Liver (tissue), 9 donors: ENCODE measurements around the gene CSNK1E. TPM values are rescaled to one million over a fixed set of nuclear protein-coding genes. Genes with fewer than 3 reads are reported as not detected.

Source experiments
- DNase-seq: peaks from one replicate; pipeline ENCODE4 v3.0.0-alpha.2; 2017; ENCODE audit warnings: low spot score
- H3K27ac ChIP-seq, 2 donors: one replicate each; pipeline ENCODE4 v1.7.0; 2013; ENCODE audit warnings: inconsistent platforms in 2 of 2, low read length in 2 of 2, control low read depth in 1 of 2, low read depth in 1 of 2, mild to moderate bottlenecking in 1 of 2
- H3K27me3 ChIP-seq, 4 donors: one replicate each; pipeline versions ENCODE4 v1.6.1 to v1.7.0; 2013; ENCODE audit warnings: low read length in 3 of 4, inconsistent platforms in 1 of 4, mild to moderate bottlenecking in 1 of 4, moderate library complexity in 1 of 4; ENCODE audit not compliant: control insufficient read depth in 4 of 4, insufficient read depth in 4 of 4
- H3K36me3 ChIP-seq, 4 donors: one replicate each; pipeline versions ENCODE4 v1.6.1 to v1.7.0; 2013; ENCODE audit warnings: low read length in 3 of 4, mild to moderate bottlenecking in 3 of 4, low read depth in 1 of 4, moderate library complexity in 1 of 4; ENCODE audit not compliant: control insufficient read depth in 4 of 4, insufficient read depth in 3 of 4
- H3K4me1 ChIP-seq, 4 donors: one replicate each; pipeline versions ENCODE4 v1.6.1 to v1.7.0; 2013; ENCODE audit warnings: low read length in 3 of 4, mild to moderate bottlenecking in 3 of 4, moderate library complexity in 1 of 4; ENCODE audit not compliant: control insufficient read depth in 4 of 4, insufficient read depth in 4 of 4
- H3K4me3 ChIP-seq, 3 donors: one replicate each; pipeline versions ENCODE4 v1.6.1 to v1.7.0; 2013; ENCODE audit warnings: low read length in 3 of 3, control low read depth in 1 of 3, low read depth in 1 of 3, mild to moderate bottlenecking in 1 of 3
- H3K9ac ChIP-seq, 2 donors: one replicate each; pipeline ENCODE4 v1.7.0; 2013; ENCODE audit warnings: low read length in 2 of 2, mild to moderate bottlenecking in 2 of 2, moderate library complexity in 2 of 2, control low read depth in 1 of 2, low read depth in 1 of 2
- H3K9me3 ChIP-seq, 4 donors: one replicate each; pipeline versions ENCODE4 v1.6.1 to v1.7.0; 2013; ENCODE audit warnings: low read length in 3 of 4; ENCODE audit not compliant: control insufficient read depth in 4 of 4
- EGR1 ChIP-seq, 2 donors: IDR thresholded peaks; 2 replicates each; pipeline ENCODE4 v1.6.1; 2016 to 2018; ENCODE audit warnings: antibody characterized with exemption in 2 of 2, low read depth in 2 of 2
- FOXA1 ChIP-seq: IDR thresholded peaks from 2 replicates; pipeline ENCODE4 v1.6.1; 2016; ENCODE audit warnings: antibody characterized with exemption
- FOXA2 ChIP-seq: IDR thresholded peaks from 2 replicates; pipeline ENCODE4 v1.6.1; 2016; ENCODE audit warnings: antibody characterized with exemption
- GABPA ChIP-seq, 2 donors: IDR thresholded peaks in 1 of 2; conservative IDR thresholded peaks in 1 of 2; 2 replicates each; pipeline ENCODE4 v1.6.1; 2016; ENCODE audit warnings: antibody characterized with exemption in 2 of 2, mild to moderate bottlenecking in 1 of 2, moderate library complexity in 1 of 2
- HNF4A ChIP-seq, 2 donors: conservative IDR thresholded peaks; 2 replicates each; pipeline ENCODE4 v1.6.1; 2016; ENCODE audit warnings: antibody characterized with exemption in 2 of 2, mild to moderate bottlenecking in 2 of 2
- HNF4G ChIP-seq: IDR thresholded peaks from 2 replicates; pipeline ENCODE4 v1.6.1; 2016; ENCODE audit warnings: antibody characterized with exemption
- JUND ChIP-seq, 2 donors: IDR thresholded peaks; 2 replicates each; pipeline ENCODE4 v1.6.1; 2016; ENCODE audit warnings: antibody characterized with exemption in 2 of 2
- NR2F2 ChIP-seq: IDR thresholded peaks from 2 replicates; pipeline ENCODE4 v1.6.1; 2016; ENCODE audit warnings: antibody characterized with exemption
- RAD21 ChIP-seq, 2 donors: IDR thresholded peaks; 2 replicates each; pipeline ENCODE4 v1.6.1; 2016; ENCODE audit warnings: antibody characterized with exemption in 2 of 2, mild to moderate bottlenecking in 2 of 2
- RXRA ChIP-seq, 2 donors: IDR thresholded peaks; 2 replicates each; pipeline ENCODE4 v1.6.1; 2017 to 2018; ENCODE audit warnings: antibody characterized with exemption in 2 of 2, mild to moderate bottlenecking in 1 of 2
- SP1 ChIP-seq: IDR thresholded peaks from 2 replicates; pipeline ENCODE4 v1.6.1; 2018; ENCODE audit warnings: antibody characterized with exemption, mild to moderate bottlenecking
- TAF1 ChIP-seq: conservative IDR thresholded peaks from 2 replicates; pipeline ENCODE4 v1.6.1; 2016; ENCODE audit warnings: antibody characterized with exemption, mild to moderate bottlenecking
- YY1 ChIP-seq: IDR thresholded peaks from 2 replicates; pipeline ENCODE4 v1.6.1; 2016; ENCODE audit warnings: antibody characterized with exemption, mild to moderate bottlenecking
- WGBS: extraction: QIAGEN DNeasy Blood & Tissue Kit; methylation state at CpG from one replicate; pipeline ENCODE4 v1.1.7; 2013; 5-methylcytosine and 5-hydroxymethylcytosine counted together
- polyA plus RNA-seq, 2 donors: library from polyadenylated mRNA; stranded (reverse) in 1 of 2; unstranded in 1 of 2; fragments of 200-250 nt in 1 of 2; fragments of >200 nt in 1 of 2; fragmentation: Nextera tagmentation in 1 of 2; extraction: Ambion mirVana in 1 of 2; gene quantifications; one replicate each; pipeline versions ENCODE4 v1.2.1 to v1.2.3, GENCODE V29; 2013 to 2015
- total RNA-seq, 2 donors: library from RNA; depleted of rRNA; stranded (reverse); fragments of >200 nt; gene quantifications; one replicate each; pipeline ENCODE4 v1.2.3, GENCODE V29; 2014
- TF ChIP-seq, protein P1 (sequence below): IDR thresholded peaks from 2 replicates; pipeline ENCODE4 v1.6.1; 2016; ENCODE audit warnings: antibody characterized with exemption
- TF ChIP-seq, protein P2 (sequence below): IDR thresholded peaks from 2 replicates; pipeline ENCODE4 v1.6.1; 2016; ENCODE audit warnings: antibody characterized with exemption
- TF ChIP-seq, protein P3 (sequence below): IDR thresholded peaks from 2 replicates; pipeline ENCODE4 v1.6.1; 2016; ENCODE audit warnings: antibody characterized with exemption
- TF ChIP-seq, protein P4 (sequence below): IDR thresholded peaks from 2 replicates; pipeline ENCODE4 v1.6.1; 2016; ENCODE audit warnings: antibody characterized with exemption, mild to moderate bottlenecking
- TF ChIP-seq, protein P5 (sequence below): fragments of 150-350 bp; IDR thresholded peaks from 2 replicates; pipeline ENCODE4 v1.5.1; 2017; ENCODE audit warnings: improper control_type of control experiment, low read depth, low read length; ENCODE audit not compliant: missing input control
- donor health status: healthy.
- donor health status: healthy.
- donor health status: healthy.
- donor health status: healthy.
- donor health status: healthy.

The CSNK1E gene
- total and polyA plus RNA-seq, 4 donors = 8.4 to 27.4 (median 13.7) TPM

DNA sequence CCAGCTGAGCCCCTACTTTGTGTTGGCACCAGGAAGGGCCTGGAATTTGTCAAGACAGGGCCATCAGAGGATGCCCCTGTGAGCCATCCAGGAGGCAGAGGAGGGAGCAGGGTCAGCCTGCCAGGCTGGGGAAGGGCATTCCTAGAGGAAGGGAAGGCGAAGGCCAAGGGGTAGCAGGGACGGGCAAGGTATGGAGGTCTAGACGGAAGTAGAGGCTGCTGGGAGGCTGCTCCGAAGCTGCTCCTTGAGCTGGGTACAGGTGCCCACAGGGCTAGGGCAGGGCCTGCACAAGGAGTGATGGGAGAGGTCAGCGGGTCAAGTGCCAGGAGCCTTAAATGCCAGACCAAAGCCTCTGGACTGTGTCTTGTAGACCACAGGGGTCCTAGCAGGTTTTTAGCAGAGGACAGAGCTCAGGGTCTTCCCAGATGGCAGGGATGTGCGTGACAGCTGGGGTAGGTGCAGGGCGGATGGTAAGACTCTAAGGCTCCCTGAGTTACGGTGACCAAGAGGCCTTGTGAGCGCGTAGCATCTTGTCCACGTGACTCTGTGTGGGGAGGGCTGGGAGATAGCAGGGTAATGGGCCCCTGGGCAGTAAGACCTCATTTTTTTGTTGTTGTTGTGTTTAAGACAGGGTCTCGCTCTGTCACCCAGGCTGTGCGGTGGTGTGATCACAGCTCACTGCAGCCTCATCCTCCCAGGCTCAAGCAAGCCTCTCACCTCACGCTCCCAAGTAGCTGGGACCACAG is 31.7 kb upstream of the CSNK1E start:
- peaks cover 0 to 5% (median under 1%) of the 10 kb centered on the region in 4 donors for H3K4me1 ChIP-seq
- no peak overlapping the region for H3K4me3 ChIP-seq
- H3K27ac ChIP-seq = no peak overlapping the region
- 82% methylated on average over 14 of the region's 14 CpGs for WGBS
- H3K9ac ChIP-seq = no peak overlapping the region
- H3K36me3 ChIP-seq = no peaks in the 10 kb centered on the region
- no peak for DNase-seq
- H3K27me3 ChIP-seq = no peaks in the 10 kb centered on the region
- H3K9me3 ChIP-seq = no peaks in the 10 kb centered on the region
- TF ChIP-seq FOXA1 = no peak
- TF ChIP-seq, protein P1, sequence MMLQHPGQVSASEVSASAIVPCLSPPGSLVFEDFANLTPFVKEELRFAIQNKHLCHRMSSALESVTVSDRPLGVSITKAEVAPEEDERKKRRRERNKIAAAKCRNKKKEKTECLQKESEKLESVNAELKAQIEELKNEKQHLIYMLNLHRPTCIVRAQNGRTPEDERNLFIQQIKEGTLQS = no peak
- TF ChIP-seq TAF1 = no peak
- TF ChIP-seq HNF4A (conservative IDR thresholded peaks at IDR 0.05) = no peak
- TF ChIP-seq FOXA2 = no peak
- no peak for TF ChIP-seq GABPA (IDR thresholded peaks at IDR 0.05 in 1 of 2, conservative IDR thresholded peaks at IDR 0.05 in 1 of 2)
- TF ChIP-seq SP1 = no peak
- TF ChIP-seq HNF4G = no peak
- TF ChIP-seq, protein P2, sequence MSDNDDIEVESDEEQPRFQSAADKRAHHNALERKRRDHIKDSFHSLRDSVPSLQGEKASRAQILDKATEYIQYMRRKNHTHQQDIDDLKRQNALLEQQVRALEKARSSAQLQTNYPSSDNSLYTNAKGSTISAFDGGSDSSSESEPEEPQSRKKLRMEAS = no peak
- no peak for TF ChIP-seq JUND (IDR thresholded peaks at IDR 0.05)
- no peak for TF ChIP-seq EGR1 (IDR thresholded peaks at IDR 0.05; ENCODE audit: low read depth in 2 of 2)
- TF ChIP-seq, protein P3, sequence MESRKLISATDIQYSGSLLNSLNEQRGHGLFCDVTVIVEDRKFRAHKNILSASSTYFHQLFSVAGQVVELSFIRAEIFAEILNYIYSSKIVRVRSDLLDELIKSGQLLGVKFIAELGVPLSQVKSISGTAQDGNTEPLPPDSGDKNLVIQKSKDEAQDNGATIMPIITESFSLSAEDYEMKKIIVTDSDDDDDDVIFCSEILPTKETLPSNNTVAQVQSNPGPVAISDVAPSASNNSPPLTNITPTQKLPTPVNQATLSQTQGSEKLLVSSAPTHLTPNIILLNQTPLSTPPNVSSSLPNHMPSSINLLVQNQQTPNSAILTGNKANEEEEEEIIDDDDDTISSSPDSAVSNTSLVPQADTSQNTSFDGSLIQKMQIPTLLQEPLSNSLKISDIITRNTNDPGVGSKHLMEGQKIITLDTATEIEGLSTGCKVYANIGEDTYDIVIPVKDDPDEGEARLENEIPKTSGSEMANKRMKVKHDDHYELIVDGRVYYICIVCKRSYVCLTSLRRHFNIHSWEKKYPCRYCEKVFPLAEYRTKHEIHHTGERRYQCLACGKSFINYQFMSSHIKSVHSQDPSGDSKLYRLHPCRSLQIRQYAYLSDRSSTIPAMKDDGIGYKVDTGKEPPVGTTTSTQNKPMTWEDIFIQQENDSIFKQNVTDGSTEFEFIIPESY = no peak
- no peak for TF ChIP-seq NR2F2
- TF ChIP-seq RXRA (IDR thresholded peaks at IDR 0.05) = no peak
- TF ChIP-seq RAD21 (IDR thresholded peaks at IDR 0.05) = no peak
- TF ChIP-seq, protein P4, sequence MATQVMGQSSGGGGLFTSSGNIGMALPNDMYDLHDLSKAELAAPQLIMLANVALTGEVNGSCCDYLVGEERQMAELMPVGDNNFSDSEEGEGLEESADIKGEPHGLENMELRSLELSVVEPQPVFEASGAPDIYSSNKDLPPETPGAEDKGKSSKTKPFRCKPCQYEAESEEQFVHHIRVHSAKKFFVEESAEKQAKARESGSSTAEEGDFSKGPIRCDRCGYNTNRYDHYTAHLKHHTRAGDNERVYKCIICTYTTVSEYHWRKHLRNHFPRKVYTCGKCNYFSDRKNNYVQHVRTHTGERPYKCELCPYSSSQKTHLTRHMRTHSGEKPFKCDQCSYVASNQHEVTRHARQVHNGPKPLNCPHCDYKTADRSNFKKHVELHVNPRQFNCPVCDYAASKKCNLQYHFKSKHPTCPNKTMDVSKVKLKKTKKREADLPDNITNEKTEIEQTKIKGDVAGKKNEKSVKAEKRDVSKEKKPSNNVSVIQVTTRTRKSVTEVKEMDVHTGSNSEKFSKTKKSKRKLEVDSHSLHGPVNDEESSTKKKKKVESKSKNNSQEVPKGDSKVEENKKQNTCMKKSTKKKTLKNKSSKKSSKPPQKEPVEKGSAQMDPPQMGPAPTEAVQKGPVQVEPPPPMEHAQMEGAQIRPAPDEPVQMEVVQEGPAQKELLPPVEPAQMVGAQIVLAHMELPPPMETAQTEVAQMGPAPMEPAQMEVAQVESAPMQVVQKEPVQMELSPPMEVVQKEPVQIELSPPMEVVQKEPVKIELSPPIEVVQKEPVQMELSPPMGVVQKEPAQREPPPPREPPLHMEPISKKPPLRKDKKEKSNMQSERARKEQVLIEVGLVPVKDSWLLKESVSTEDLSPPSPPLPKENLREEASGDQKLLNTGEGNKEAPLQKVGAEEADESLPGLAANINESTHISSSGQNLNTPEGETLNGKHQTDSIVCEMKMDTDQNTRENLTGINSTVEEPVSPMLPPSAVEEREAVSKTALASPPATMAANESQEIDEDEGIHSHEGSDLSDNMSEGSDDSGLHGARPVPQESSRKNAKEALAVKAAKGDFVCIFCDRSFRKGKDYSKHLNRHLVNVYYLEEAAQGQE = no peak
- TF ChIP-seq, protein P5, sequence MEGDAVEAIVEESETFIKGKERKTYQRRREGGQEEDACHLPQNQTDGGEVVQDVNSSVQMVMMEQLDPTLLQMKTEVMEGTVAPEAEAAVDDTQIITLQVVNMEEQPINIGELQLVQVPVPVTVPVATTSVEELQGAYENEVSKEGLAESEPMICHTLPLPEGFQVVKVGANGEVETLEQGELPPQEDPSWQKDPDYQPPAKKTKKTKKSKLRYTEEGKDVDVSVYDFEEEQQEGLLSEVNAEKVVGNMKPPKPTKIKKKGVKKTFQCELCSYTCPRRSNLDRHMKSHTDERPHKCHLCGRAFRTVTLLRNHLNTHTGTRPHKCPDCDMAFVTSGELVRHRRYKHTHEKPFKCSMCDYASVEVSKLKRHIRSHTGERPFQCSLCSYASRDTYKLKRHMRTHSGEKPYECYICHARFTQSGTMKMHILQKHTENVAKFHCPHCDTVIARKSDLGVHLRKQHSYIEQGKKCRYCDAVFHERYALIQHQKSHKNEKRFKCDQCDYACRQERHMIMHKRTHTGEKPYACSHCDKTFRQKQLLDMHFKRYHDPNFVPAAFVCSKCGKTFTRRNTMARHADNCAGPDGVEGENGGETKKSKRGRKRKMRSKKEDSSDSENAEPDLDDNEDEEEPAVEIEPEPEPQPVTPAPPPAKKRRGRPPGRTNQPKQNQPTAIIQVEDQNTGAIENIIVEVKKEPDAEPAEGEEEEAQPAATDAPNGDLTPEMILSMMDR = no peak
- no peak for TF ChIP-seq YY1
